ENCODE data around the gene DPP6.

DNA sequence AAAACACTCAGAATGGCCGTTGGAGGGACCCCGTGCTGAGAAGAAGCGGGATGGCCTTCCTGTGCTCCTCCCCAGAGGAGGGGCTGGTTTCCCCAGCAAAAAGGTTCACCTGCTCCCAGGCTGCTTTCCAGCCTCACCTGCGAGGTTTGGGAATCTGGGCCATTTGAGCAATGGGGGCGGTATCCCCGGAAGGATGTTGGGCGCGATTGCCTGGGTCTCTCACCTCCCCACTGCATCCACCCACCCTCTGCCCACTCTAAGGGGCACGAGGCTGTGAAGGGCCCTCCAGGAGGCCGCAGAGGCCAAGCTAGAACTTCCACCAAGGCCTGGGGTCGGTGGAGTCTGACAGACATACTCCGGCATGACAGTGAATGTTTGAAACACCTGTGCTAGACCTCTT lies 803.2 kb downstream of the DPP6 start:
- no peak for TF ChIP-seq CHD1 (IDR thresholded peaks at IDR 0.05; ENCODE audit: low read depth, low read length)
- TF ChIP-seq EGR1 (IDR thresholded peaks at IDR 0.05; ENCODE audit: borderline replicate concordance, low read depth, low read length): no peak
